ENCODE data around the gene BEND5. TPM values are rescaled to one million over a fixed set of nuclear protein-coding genes. Genes with fewer than 3 reads are reported as not detected.
A peak's percentile ranks its signal among the peaks of the same experiment; 100 is the strongest.

BEND5 gene
- total RNA-seq, 1 experiment from 2014 or later: not detected

DNA sequence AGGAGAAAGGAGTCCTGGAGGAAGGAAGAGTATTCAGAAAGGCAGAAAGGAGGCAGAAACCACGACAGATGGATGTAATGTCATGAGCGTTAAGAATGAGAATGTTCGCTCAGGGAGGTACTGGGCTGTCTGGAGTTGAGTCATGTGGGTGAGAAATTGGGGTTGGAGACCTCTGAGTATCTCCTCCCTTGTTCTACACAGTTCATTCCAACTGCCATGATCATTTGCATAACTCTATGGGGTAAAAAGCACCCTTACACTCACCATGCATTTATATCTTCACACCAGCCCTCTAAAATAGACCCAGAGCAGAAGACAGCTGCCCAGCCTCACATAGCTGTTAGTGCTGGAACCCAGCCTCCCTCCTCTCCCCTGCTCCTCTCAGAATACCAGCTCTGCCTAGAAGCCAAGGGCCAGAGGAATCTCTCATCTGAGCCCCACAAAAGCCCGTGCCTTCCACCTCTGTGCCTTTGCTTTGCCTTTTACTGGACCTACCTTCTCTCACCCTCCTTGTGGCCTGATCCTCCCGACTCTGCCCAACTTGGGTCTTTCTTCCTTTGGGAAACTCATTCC lies 85.2 kb downstream of the BEND5 start:
- no TSS peak for BruUV-seq (replicated peaks)
- DNase-seq (ENCODE audit: low read depth, low spot score) (no peak), ATAC-seq (no peak)
- in situ Hi-C loops (cut with HindIII; ENCODE audit: low pct_unique_long_range_greater_than_20kb, low sequenced_read_pairs): no loop called here
- no peak overlapping the region for H3K4me3 ChIP-seq (ENCODE audit: low read depth in 2 of 2, low read length in 2 of 2)
- H3K4me1 ChIP-seq (ENCODE audit: control insufficient read depth, insufficient read depth, low read length): no peaks in the 10 kb centered on the region
- H3K9me3 ChIP-seq (ENCODE audit: control insufficient read depth, insufficient read depth, low read depth, low read length): no peaks in the 10 kb centered on the region
- ChIA-PET CTCF (no interaction called here), POLR2A (no interaction called here)
- intact Hi-C loops (cut with micrococcal nuclease; ENCODE audit: unreplicated experiment): no loop called here
- peaks cover 14% of the 10 kb centered on the region; the same call in 1 of the 2 replicates for H3K27me3 ChIP-seq (ENCODE audit: control insufficient read depth, insufficient read depth, low read length)
- H3K36me3 ChIP-seq (ENCODE audit: control insufficient read depth, insufficient read depth, low read length): no peaks in the 10 kb centered on the region
- no peak overlapping the region for H3K27ac ChIP-seq (ENCODE audit: low read length)
- TF ChIP-seq POLR2AphosphoS5 (IDR thresholded peaks at IDR 0.05; ENCODE audit: low read depth, low read length) (no peak), TCF7L2 (IDR thresholded peaks at IDR 0.05; ENCODE audit: low read depth, low read length) (no peak), SIN3A (IDR thresholded peaks at IDR 0.05; ENCODE audit: borderline replicate concordance, insufficient read depth, low read depth, low read length) (no peak)
- TF ChIP-seq, protein P1, sequence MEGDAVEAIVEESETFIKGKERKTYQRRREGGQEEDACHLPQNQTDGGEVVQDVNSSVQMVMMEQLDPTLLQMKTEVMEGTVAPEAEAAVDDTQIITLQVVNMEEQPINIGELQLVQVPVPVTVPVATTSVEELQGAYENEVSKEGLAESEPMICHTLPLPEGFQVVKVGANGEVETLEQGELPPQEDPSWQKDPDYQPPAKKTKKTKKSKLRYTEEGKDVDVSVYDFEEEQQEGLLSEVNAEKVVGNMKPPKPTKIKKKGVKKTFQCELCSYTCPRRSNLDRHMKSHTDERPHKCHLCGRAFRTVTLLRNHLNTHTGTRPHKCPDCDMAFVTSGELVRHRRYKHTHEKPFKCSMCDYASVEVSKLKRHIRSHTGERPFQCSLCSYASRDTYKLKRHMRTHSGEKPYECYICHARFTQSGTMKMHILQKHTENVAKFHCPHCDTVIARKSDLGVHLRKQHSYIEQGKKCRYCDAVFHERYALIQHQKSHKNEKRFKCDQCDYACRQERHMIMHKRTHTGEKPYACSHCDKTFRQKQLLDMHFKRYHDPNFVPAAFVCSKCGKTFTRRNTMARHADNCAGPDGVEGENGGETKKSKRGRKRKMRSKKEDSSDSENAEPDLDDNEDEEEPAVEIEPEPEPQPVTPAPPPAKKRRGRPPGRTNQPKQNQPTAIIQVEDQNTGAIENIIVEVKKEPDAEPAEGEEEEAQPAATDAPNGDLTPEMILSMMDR (IDR thresholded peaks at IDR 0.05): no peak
- TF ChIP-seq, protein P2, sequence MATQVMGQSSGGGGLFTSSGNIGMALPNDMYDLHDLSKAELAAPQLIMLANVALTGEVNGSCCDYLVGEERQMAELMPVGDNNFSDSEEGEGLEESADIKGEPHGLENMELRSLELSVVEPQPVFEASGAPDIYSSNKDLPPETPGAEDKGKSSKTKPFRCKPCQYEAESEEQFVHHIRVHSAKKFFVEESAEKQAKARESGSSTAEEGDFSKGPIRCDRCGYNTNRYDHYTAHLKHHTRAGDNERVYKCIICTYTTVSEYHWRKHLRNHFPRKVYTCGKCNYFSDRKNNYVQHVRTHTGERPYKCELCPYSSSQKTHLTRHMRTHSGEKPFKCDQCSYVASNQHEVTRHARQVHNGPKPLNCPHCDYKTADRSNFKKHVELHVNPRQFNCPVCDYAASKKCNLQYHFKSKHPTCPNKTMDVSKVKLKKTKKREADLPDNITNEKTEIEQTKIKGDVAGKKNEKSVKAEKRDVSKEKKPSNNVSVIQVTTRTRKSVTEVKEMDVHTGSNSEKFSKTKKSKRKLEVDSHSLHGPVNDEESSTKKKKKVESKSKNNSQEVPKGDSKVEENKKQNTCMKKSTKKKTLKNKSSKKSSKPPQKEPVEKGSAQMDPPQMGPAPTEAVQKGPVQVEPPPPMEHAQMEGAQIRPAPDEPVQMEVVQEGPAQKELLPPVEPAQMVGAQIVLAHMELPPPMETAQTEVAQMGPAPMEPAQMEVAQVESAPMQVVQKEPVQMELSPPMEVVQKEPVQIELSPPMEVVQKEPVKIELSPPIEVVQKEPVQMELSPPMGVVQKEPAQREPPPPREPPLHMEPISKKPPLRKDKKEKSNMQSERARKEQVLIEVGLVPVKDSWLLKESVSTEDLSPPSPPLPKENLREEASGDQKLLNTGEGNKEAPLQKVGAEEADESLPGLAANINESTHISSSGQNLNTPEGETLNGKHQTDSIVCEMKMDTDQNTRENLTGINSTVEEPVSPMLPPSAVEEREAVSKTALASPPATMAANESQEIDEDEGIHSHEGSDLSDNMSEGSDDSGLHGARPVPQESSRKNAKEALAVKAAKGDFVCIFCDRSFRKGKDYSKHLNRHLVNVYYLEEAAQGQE (IDR thresholded peaks at IDR 0.05; ENCODE audit: insufficient read depth in 1 of 2, low read depth in 2 of 2, low read length in 1 of 2): no peak

DNA sequence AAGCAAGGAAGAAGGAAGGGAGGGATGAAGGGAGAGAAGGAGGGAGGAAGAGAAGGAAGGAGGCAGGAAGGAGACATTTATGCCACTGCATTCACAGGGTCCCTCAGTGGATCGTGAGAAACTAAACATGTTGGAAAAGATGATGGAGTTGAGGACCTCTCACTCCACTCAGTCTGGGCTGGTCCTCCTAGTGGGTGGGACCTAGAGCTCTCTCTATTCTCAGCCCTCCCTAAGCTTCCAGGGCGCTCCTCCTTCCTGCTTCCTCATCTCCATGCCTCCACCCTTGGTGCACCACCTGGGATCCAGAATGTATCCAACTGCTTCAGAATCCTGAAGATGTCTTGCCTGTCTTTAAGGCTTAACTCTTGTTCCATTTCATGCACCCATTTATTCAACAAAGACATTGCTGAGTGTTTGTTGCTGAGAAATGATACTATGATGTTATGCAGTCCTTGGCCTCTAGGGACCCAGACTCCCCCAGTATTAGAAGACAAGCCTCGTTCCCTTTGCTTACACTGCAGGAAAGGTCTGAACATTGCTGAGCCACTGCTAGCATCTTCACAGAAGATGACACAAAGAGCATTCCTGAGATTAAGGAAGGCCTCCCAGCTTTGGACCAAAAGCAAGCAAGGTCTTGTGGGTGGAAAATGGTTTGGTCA lies 88.5 kb downstream of the BEND5 start:
- ChIA-PET CTCF (no interaction called here), POLR2A (no interaction called here)
- DNase-seq (ENCODE audit: low read depth, low spot score): no peak
- H3K4me1 ChIP-seq (ENCODE audit: control insufficient read depth, insufficient read depth, low read length): no peaks in the 10 kb centered on the region
- intact Hi-C loops (cut with micrococcal nuclease; ENCODE audit: unreplicated experiment): no loop called here
- peaks cover 13% of the 10 kb centered on the region; the same call in 1 of the 2 replicates for H3K27me3 ChIP-seq (ENCODE audit: control insufficient read depth, insufficient read depth, low read length)
- in situ Hi-C loops (cut with HindIII; ENCODE audit: low pct_unique_long_range_greater_than_20kb, low sequenced_read_pairs): no loop called here
- no peaks in the 10 kb centered on the region for H3K9me3 ChIP-seq (ENCODE audit: control insufficient read depth, insufficient read depth, low read depth, low read length)
- no peaks in the 10 kb centered on the region for H3K36me3 ChIP-seq (ENCODE audit: control insufficient read depth, insufficient read depth, low read length)
- H3K4me3 ChIP-seq (ENCODE audit: low read depth in 2 of 2, low read length in 2 of 2): no peak overlapping the region
- peak; percentile 83 for ATAC-seq
- no TSS peak for BruUV-seq (replicated peaks)
- H3K27ac ChIP-seq (ENCODE audit: low read length): no peak overlapping the region
- TF ChIP-seq, protein P1 (IDR thresholded peaks at IDR 0.05): peak; percentile 42
- no peak for TF ChIP-seq SIN3A (IDR thresholded peaks at IDR 0.05; ENCODE audit: borderline replicate concordance, insufficient read depth, low read depth, low read length)
